HL-60 (cell line): ENCODE results near the gene A3GALT2.

Source experiments
- GABPA ChIP-seq: IDR thresholded peaks from 2 replicates; pipeline ENCODE4 v1.6.1; 2012; ENCODE audit warnings: low read depth
- POLR2AphosphoS5 ChIP-seq: IDR thresholded peaks from 2 replicates; pipeline ENCODE4 v1.6.1; 2012; ENCODE audit warnings: low read depth
- TF ChIP-seq, protein P1 (sequence below): IDR thresholded peaks from one replicate; pipeline ENCODE4 v1.5.1; 2011; ENCODE audit warnings: low read length, control low read depth, inconsistent platforms; ENCODE audit not compliant: insufficient read depth

DNA sequence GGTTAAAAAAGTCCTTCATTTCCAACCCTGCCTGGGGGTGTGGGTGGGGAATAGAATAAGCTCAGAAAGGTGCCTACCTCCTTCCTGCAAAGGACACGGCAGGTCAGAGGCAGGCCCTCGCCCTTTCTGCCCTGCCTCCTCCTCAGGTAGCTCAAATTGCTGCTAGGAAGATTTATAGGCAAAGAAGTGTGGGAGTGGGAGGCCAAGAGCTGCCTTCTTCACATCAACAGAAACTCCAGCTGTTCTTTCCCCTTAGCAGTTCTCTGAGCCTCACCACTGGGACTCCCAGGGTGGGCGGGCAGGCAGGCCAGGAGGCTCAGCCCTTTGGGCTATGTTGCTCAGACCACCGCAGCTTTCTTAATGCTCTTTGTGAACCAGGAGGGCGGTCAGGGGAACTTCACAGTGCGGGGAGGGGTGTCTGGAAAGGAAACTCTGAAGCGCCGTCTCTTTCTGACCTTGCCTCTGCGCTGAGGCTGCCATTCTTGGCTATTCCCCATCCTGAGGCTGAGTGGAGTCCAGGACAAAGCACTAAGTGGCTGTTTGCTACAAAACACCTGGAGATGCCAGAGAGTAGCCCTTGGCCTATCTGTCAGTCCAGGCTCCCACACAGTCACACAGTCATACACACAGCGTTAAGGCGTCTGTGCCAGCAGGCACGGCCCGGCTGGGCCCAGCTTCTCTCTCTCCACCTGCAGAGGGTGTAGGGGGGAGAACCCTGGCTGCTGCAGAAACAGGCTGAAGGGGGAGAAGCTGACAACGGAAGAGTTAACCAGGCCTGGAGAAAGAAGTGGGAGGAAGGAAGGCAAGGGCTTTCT lies 3.0 kb upstream of the A3GALT2 start:
- TF ChIP-seq GABPA (no peak), POLR2AphosphoS5 (no peak)
- TF ChIP-seq, protein P1, sequence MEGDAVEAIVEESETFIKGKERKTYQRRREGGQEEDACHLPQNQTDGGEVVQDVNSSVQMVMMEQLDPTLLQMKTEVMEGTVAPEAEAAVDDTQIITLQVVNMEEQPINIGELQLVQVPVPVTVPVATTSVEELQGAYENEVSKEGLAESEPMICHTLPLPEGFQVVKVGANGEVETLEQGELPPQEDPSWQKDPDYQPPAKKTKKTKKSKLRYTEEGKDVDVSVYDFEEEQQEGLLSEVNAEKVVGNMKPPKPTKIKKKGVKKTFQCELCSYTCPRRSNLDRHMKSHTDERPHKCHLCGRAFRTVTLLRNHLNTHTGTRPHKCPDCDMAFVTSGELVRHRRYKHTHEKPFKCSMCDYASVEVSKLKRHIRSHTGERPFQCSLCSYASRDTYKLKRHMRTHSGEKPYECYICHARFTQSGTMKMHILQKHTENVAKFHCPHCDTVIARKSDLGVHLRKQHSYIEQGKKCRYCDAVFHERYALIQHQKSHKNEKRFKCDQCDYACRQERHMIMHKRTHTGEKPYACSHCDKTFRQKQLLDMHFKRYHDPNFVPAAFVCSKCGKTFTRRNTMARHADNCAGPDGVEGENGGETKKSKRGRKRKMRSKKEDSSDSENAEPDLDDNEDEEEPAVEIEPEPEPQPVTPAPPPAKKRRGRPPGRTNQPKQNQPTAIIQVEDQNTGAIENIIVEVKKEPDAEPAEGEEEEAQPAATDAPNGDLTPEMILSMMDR, result no peak
